Keratinocyte (primary cell): ENCODE data around the gene RBM19. TPM values are rescaled to one million over a fixed set of nuclear protein-coding genes. Genes with fewer than 3 reads are reported as not detected.

Source experiments
- DNase-seq: peaks from one replicate; pipeline ENCODE4 v3.0.0-alpha.2; 2011; ENCODE audit warnings: low read depth, missing footprints, low spot score
- FAIRE-seq: peaks from 2 replicates; lab custom pipeline; 2011; peaks lifted over from hg19 to GRCh38; lab: Jason Lieb, UNC
- H2AFZ ChIP-seq: 2 replicates; pipeline ENCODE4 v1.6.0; 2012; ENCODE audit warnings: low read length, control low read depth, inconsistent platforms; ENCODE audit not compliant: control insufficient read depth
- H3K27ac ChIP-seq: 2 replicates; pipeline ENCODE4 v1.5.1; 2011; ENCODE audit warnings: low read length; ENCODE audit not compliant: control insufficient read depth, insufficient read depth
- H3K27me3 ChIP-seq: 3 replicates; pipeline ENCODE4 v1.6.0; 2011; ENCODE audit warnings: low read length; ENCODE audit not compliant: control insufficient read depth, insufficient read depth; ENCODE audit errors: extremely low read depth
- H3K36me3 ChIP-seq, 2 experiments: 2 replicates in 1 of 2; 3 replicates in 1 of 2; pipeline ENCODE4 v1.5.1; 2011; ENCODE audit warnings: low read length in 2 of 2, mild to moderate bottlenecking in 1 of 2; ENCODE audit not compliant: control insufficient read depth in 2 of 2, insufficient read depth in 2 of 2; ENCODE audit errors: extremely low read depth in 1 of 2
- H3K4me1 ChIP-seq: 3 replicates; pipeline ENCODE4 v1.5.1; 2011; ENCODE audit warnings: low read length; ENCODE audit not compliant: control insufficient read depth, insufficient read depth; ENCODE audit errors: extremely low read depth
- H3K4me2 ChIP-seq: 3 replicates; pipeline ENCODE4 v1.6.0; 2011; ENCODE audit warnings: low read depth, low read length; ENCODE audit not compliant: control insufficient read depth, insufficient read depth; ENCODE audit errors: extremely low read depth
- H3K4me3 ChIP-seq, 3 experiments: fragments of 200-600 bp in 1 of 3; sonication (generic) in 1 of 3; 2 replicates in 2 of 3; 3 replicates in 1 of 3; pipeline ENCODE4 v1.5.1; 2011 to 2016; ENCODE audit warnings: low read length in 3 of 3, mild to moderate bottlenecking in 3 of 3, control low read depth in 2 of 3, inconsistent platforms in 1 of 3, low read depth in 1 of 3, mixed read lengths in 1 of 3, mixed run types in 1 of 3, moderate library complexity in 1 of 3; ENCODE audit not compliant: control insufficient read depth in 2 of 3, insufficient read depth in 2 of 3; ENCODE audit errors: extremely low read depth in 1 of 3
- H3K79me2 ChIP-seq: 2 replicates; pipeline ENCODE4 v1.6.0; 2012; ENCODE audit warnings: low read length; ENCODE audit not compliant: control insufficient read depth, insufficient read depth
- H3K9ac ChIP-seq: 3 replicates; pipeline ENCODE4 v1.6.0; 2011; ENCODE audit warnings: low read length; ENCODE audit not compliant: control insufficient read depth, insufficient read depth; ENCODE audit errors: extremely low read depth
- H3K9me1 ChIP-seq: 3 replicates; pipeline ENCODE4 v1.6.0; 2011; ENCODE audit warnings: low read length; ENCODE audit not compliant: control insufficient read depth, insufficient read depth; ENCODE audit errors: extremely low read depth
- H3K9me3 ChIP-seq: 2 replicates; pipeline ENCODE4 v1.5.1; 2012; ENCODE audit warnings: low read depth, low read length; ENCODE audit not compliant: control insufficient read depth
- H4K20me1 ChIP-seq: 3 replicates; pipeline ENCODE4 v1.6.0; 2011; ENCODE audit warnings: low read length; ENCODE audit not compliant: control insufficient read depth, insufficient read depth; ENCODE audit errors: extremely low read depth
- EZH2 ChIP-seq: IDR thresholded peaks from one replicate; pipeline ENCODE4 v1.6.1; 2012; ENCODE audit warnings: inconsistent platforms, mild to moderate bottlenecking, low read length, moderate library complexity
- dilution Hi-C: fragments of 300-500 bp; cut with MboI; formaldehyde crosslinking; loops from one replicate; pipeline ENCODE4 v1.7.0; 2020; ENCODE audit warnings: low sequenced_read_pairs; ENCODE audit not compliant: extremely low pct_ligation_motif_present
- polyA plus RNA-seq, 5 experiments: library from polyadenylated mRNA; depleted of rRNA in 3 of 5; stranded (reverse) in 3 of 5; stranded (forward) in 1 of 5; unstranded in 1 of 5; fragments of >200 nt; gene quantifications; 1 replicate in 1 of 5; 2 replicates in 3 of 5; 3 replicates in 1 of 5; pipeline versions ENCODE4 v1.2.1 to v1.2.3, GENCODE V29; 2011 to 2012; ENCODE audit warnings: missing spikeins in 2 of 5, low read depth in 1 of 5, low replicate concordance in 1 of 5
- TF ChIP-seq, protein P1 (sequence below), 3 experiments: IDR thresholded peaks in 1 of 3; conservative IDR thresholded peaks in 1 of 3; optimal IDR thresholded peaks in 1 of 3; 2 replicates in 2 of 3; 3 replicates in 1 of 3; pipeline versions ENCODE3 to v1.5.1; 2011; ENCODE audit warnings: low read length in 3 of 3, mild to moderate bottlenecking in 3 of 3, moderate library complexity in 2 of 3, control low read depth in 1 of 3, inconsistent platforms in 1 of 3; ENCODE audit not compliant: insufficient read depth in 2 of 3; ENCODE audit errors: extremely low read depth in 1 of 3

RBM19 gene
- polyA plus RNA-seq, 1 donor (not counting 4 experiments of a cell fraction or from before 2014, with no cell fraction given), result 14.6 TPM

DNA sequence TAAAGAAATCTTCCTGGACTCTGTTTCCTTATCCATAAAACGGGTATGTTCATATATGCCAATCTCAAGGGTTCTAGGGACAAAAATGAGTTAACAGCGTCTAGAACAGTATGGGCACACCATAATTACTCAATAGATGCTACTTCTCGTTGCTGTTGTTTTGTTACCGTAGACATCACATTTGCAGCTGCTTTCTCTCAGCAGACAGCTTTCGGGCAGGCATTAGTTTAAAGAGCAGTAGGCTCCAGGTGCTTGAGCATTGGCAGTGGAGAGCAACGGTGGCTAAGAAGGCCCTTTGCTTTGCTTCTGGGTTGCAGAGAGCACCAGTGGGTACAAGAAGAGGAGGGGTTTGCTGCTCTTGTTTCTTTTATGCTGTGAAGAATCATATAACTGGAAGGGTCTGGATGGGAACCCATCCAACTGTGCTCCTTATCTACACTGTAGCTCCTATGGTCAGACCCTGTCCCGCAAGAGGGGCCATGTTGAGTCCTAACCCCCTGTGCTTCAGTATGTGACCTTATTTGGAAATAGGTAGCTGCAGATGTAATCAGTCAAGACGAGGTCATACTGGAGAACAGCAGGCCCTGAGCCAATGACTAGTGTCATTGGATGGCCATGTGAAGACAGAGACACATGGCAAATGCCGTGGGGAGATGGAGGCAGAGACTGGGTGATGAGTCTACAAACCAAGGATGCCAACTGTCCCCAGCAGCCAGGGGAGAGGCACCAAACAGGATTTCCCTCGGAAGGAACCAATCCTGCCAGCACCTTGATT is 120.0 kb downstream of the RBM19 start:
- FAIRE-seq (no peak), DNase-seq (no peak)
- TF ChIP-seq, protein P1, sequence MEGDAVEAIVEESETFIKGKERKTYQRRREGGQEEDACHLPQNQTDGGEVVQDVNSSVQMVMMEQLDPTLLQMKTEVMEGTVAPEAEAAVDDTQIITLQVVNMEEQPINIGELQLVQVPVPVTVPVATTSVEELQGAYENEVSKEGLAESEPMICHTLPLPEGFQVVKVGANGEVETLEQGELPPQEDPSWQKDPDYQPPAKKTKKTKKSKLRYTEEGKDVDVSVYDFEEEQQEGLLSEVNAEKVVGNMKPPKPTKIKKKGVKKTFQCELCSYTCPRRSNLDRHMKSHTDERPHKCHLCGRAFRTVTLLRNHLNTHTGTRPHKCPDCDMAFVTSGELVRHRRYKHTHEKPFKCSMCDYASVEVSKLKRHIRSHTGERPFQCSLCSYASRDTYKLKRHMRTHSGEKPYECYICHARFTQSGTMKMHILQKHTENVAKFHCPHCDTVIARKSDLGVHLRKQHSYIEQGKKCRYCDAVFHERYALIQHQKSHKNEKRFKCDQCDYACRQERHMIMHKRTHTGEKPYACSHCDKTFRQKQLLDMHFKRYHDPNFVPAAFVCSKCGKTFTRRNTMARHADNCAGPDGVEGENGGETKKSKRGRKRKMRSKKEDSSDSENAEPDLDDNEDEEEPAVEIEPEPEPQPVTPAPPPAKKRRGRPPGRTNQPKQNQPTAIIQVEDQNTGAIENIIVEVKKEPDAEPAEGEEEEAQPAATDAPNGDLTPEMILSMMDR (optimal IDR thresholded peaks at IDR 0.05 in 1 of 3, IDR thresholded peaks at IDR 0.05 in 1 of 3, conservative IDR thresholded peaks at IDR 0.05 in 1 of 3; ENCODE audit: extremely low read depth in 1 of 3, insufficient read depth in 2 of 3, low read length in 3 of 3), result no peak
- no peak for TF ChIP-seq EZH2
- Histone ChIP-seq H3K4me1 (no peaks in the 10 kb centered on the region), H3K9ac (no peak overlapping the region), H4K20me1 (no peaks in the 10 kb centered on the region), H3K79me2 (no peaks in the 10 kb centered on the region), H3K9me1 (no peaks in the 10 kb centered on the region), H3K9me3 (no peaks in the 10 kb centered on the region), H2AFZ (no peak overlapping the region), H3K4me3 (no peak overlapping the region), H3K27ac (no peak overlapping the region), H3K36me3 (peaks cover 6 to 10% of the 10 kb centered on the region in 2 experiments), H3K4me2 (no peak overlapping the region), H3K27me3 (no peaks in the 10 kb centered on the region)
- dilution Hi-C loops, result no loop called here

GRCh38 chr12:113844495-113845210 is 121.5 kb downstream of the RBM19 start:
- no peaks in the 10 kb centered on the region for H3K4me1 ChIP-seq
- TF ChIP-seq, protein P1 (optimal IDR thresholded peaks at IDR 0.05 in 1 of 3, IDR thresholded peaks at IDR 0.05 in 1 of 3, conservative IDR thresholded peaks at IDR 0.05 in 1 of 3; ENCODE audit: extremely low read depth in 1 of 3, insufficient read depth in 2 of 3, low read length in 3 of 3), result no peak
- TF ChIP-seq EZH2, result no peak
- DNase-seq (no peak), FAIRE-seq (no peak)
- no peaks in the 10 kb centered on the region for H3K9me1 ChIP-seq
- H3K36me3 ChIP-seq, result peaks cover 4 to 10% of the 10 kb centered on the region in 2 experiments
- H3K4me3 ChIP-seq, result no peak overlapping the region
- no peaks in the 10 kb centered on the region for H3K79me2 ChIP-seq
- dilution Hi-C loops, result no loop called here
- H2AFZ ChIP-seq, result no peak overlapping the region
- H4K20me1 ChIP-seq, result no peaks in the 10 kb centered on the region
- H3K9ac ChIP-seq, result no peak overlapping the region
- H3K27me3 ChIP-seq, result no peaks in the 10 kb centered on the region
- no peaks in the 10 kb centered on the region for H3K9me3 ChIP-seq
- no peak overlapping the region for H3K27ac ChIP-seq
- H3K4me2 ChIP-seq, result no peak overlapping the region
